GM12878 (cell line): ENCODE measurements around the gene RNF175. TPM values are rescaled to one million over a fixed set of nuclear protein-coding genes. Genes with fewer than 3 reads are reported as not detected.

Source experiments
- ATAC-seq: fragments of 200-7000 bp; cut with Tn5 transposase; 3 replicates; pipeline ENCODE4 v1.9.1; 2020; ENCODE audit warnings: mild to moderate bottlenecking, moderate library complexity
- BruUV-seq: library from RNA; stranded (reverse); fragments of 400-500 nt; replicated peaks from 2 replicates; lab custom pipeline; 2021; lab: Mats Ljungman, UMichigan
- CTCF ChIA-PET: fragments of 300-600 bp; sonication (Branson Sonifier 250); formaldehyde crosslinking; extraction: SDS; loops from one replicate; lab custom pipeline; 2021; ENCODE audit warnings: inconsistent platforms; lab: Yijun Ruan, JAX
- POLR2A ChIA-PET: fragments of 350-600 bp; formaldehyde crosslinking; extraction: SDS; loops from one replicate; lab custom pipeline; 2021; ENCODE audit warnings: inconsistent platforms; lab: Charles Lee
- RAD21 ChIA-PET: fragments of 300-600 bp; sonication (Branson Sonifier 250); formaldehyde crosslinking; loops from one replicate; lab custom pipeline; 2023; ENCODE audit warnings: antibody characterized with exemption; ENCODE audit not compliant: unreplicated experiment; lab: Charles Lee
- SMC1A ChIA-PET: fragments of 300-600 bp; sonication (Branson Sonifier 250); formaldehyde crosslinking; loops from one replicate; lab custom pipeline; 2023; ENCODE audit not compliant: unreplicated experiment, uncharacterized antibody; lab: Charles Lee
- DNase-seq: peaks from one replicate; pipeline ENCODE4 v3.0.0-alpha.2; 2011; ENCODE audit warnings: low read depth, low spot score
- FAIRE-seq: peaks from 3 replicates; lab custom pipeline; 2011; peaks lifted over from hg19 to GRCh38; lab: Jason Lieb, UNC
- H2AFZ ChIP-seq: 2 replicates; pipeline ENCODE4 v1.6.0; 2011; ENCODE audit warnings: low read depth, low read length, control low read depth; ENCODE audit not compliant: control insufficient read depth
- H3K27ac ChIP-seq: 2 replicates; pipeline ENCODE4 v1.5.1; 2011; ENCODE audit warnings: control low read depth; ENCODE audit not compliant: control insufficient read depth, insufficient read depth
- H3K27me3 ChIP-seq, 2 experiments: replicated peaks in 1 of 2; 2 replicates each; pipeline versions ENCODE4 v1.6.0 to v1.6.1; 2011; ENCODE audit warnings: low read length in 1 of 2; ENCODE audit not compliant: control insufficient read depth in 2 of 2, insufficient read depth in 2 of 2
- H3K36me3 ChIP-seq, 2 experiments: 2 replicates each; pipeline ENCODE4 v1.5.1; 2011; ENCODE audit warnings: low read length in 1 of 2; ENCODE audit not compliant: control insufficient read depth in 2 of 2, insufficient read depth in 2 of 2
- H3K4me1 ChIP-seq: 2 replicates; pipeline ENCODE4 v1.6.1; 2011; ENCODE audit warnings: mild to moderate bottlenecking, low read length, moderate library complexity, mixed read lengths; ENCODE audit not compliant: control insufficient read depth, insufficient read depth
- H3K4me2 ChIP-seq: 2 replicates; pipeline ENCODE4 v1.6.0; 2011; ENCODE audit warnings: control low read depth; ENCODE audit not compliant: control insufficient read depth, insufficient read depth
- H3K4me3 ChIP-seq: fragments of 200-600 bp; sonication (generic); 2 replicates; pipeline ENCODE4 v1.5.1; 2016
- H3K79me2 ChIP-seq: 2 replicates; pipeline ENCODE4 v1.6.0; 2011; ENCODE audit warnings: low read length; ENCODE audit not compliant: control insufficient read depth, insufficient read depth
- H3K9ac ChIP-seq: 2 replicates; pipeline ENCODE4 v1.8.0; 2011; ENCODE audit warnings: low read length, control low read depth, mixed read lengths; ENCODE audit not compliant: control insufficient read depth, insufficient read depth
- H3K9me3 ChIP-seq: replicated peaks from 3 replicates; pipeline ENCODE4 v1.5.1; 2011; ENCODE audit warnings: mild to moderate bottlenecking, low read length; ENCODE audit not compliant: control insufficient read depth, insufficient read depth
- H4K20me1 ChIP-seq: 2 replicates; pipeline ENCODE4 v1.6.0; 2011; ENCODE audit not compliant: control insufficient read depth, insufficient read depth
- CHD1 ChIP-seq: IDR thresholded peaks from 2 replicates; pipeline ENCODE4 v1.6.1; 2012; ENCODE audit warnings: low read depth, low read length, improper control_type of control experiment
- ETV6 ChIP-seq, 2 experiments: fragments of 450-650 bp in 1 of 2; IDR thresholded peaks in 1 of 2; conservative IDR thresholded peaks in 1 of 2; 2 replicates each; pipeline ENCODE4 v1.6.1; 2014; ENCODE audit warnings: antibody characterized with exemption in 1 of 2, borderline replicate concordance in 1 of 2, low read depth in 1 of 2, mild to moderate bottlenecking in 1 of 2, moderate library complexity in 1 of 2
- FOXK2 ChIP-seq: fragments of 450-650 bp; IDR thresholded peaks from 2 replicates; pipeline ENCODE4 v1.6.1; 2017; ENCODE audit warnings: mild to moderate bottlenecking, moderate library complexity
- HDAC2 ChIP-seq: fragments of 200-600 bp; sonication (generic); IDR thresholded peaks from 2 replicates; pipeline ENCODE4 v1.6.1; 2017
- MEF2B ChIP-seq: fragments of 450-650 bp; IDR thresholded peaks from 2 replicates; pipeline ENCODE4 v1.6.1; 2018; ENCODE audit warnings: mild to moderate bottlenecking, moderate library complexity; ENCODE audit not compliant: partially characterized antibody, poor library complexity, severe bottlenecking
- NR2F1 ChIP-seq: fragments of 450-650 bp; conservative IDR thresholded peaks from 2 replicates; pipeline ENCODE4 v1.6.1; 2017; ENCODE audit warnings: mild to moderate bottlenecking
- PAX5 ChIP-seq: IDR thresholded peaks from 2 replicates; pipeline ENCODE4 v1.6.1; 2011; ENCODE audit warnings: low read depth, low read length, borderline replicate concordance
- PKNOX1 ChIP-seq: fragments of 450-650 bp; IDR thresholded peaks from 2 replicates; pipeline ENCODE4 v1.6.1; 2016; ENCODE audit warnings: mild to moderate bottlenecking
- RELB ChIP-seq: fragments of 450-650 bp; IDR thresholded peaks from 2 replicates; pipeline ENCODE4 v1.6.1; 2017; ENCODE audit warnings: low read depth, mild to moderate bottlenecking, moderate library complexity
- SREBF2 ChIP-seq: IDR thresholded peaks from 2 replicates; pipeline ENCODE4 v1.6.1; 2012; ENCODE audit warnings: mild to moderate bottlenecking, low read length
- WGBS: methylation state at CpG from one replicate; pipeline ENCODE4 v1.1.6; 2016; ENCODE audit warnings: low lambda C conversion rate; ENCODE audit not compliant: insufficient replicate concordance, insufficient coverage; ENCODE audit errors: missing lambda C conversion rate; 5-methylcytosine and 5-hydroxymethylcytosine counted together
- in situ Hi-C: fragments of 300-500 bp; cut with MboI; formaldehyde crosslinking; loops from 9 replicates; pipeline ENCODE4 v1.14.3; 2018; ENCODE audit warnings: mixed read lengths
- intact Hi-C: fragments of 100-400 bp; cut with micrococcal nuclease; formaldehyde crosslinking; loops from one replicate; pipeline ENCODE4 v1.14.2; 2022; ENCODE audit not compliant: unreplicated experiment
- polyA plus RNA-seq, 11 experiments: library from polyadenylated mRNA; depleted of rRNA in 4 of 11; unstranded in 6 of 11; stranded (reverse) in 5 of 11; fragments of >200 nt; fragmentation: Nextera tagmentation in 4 of 11; fragmentation: Illumina TruSeq in 1 of 11; extraction: Ambion mirVana in 4 of 11; extraction: Trizol in 1 of 11; gene quantifications; 1 replicate in 1 of 11; 2 replicates in 10 of 11; pipeline versions ENCODE4 v1.2.1 to v1.2.3, GENCODE V29; 2011 to 2016; ENCODE audit warnings: inconsistent platforms in 2 of 11, missing spikeins in 2 of 11, low read depth in 1 of 11
- total RNA-seq, 4 experiments: library from RNA; depleted of rRNA in 3 of 4; stranded (reverse); fragments of >200 nt in 3 of 4; fragmentation: Illumina TruSeq in 1 of 4; extraction: Trizol in 1 of 4; gene quantifications; 2 replicates each; pipeline versions ENCODE4 v1.2.1 to v1.2.3, GENCODE V29; 2013 to 2021
- TF ChIP-seq, protein P1 (sequence below): IDR thresholded peaks from 2 replicates; pipeline ENCODE4 v1.6.1; 2012; ENCODE audit warnings: low read depth, low read length, improper control_type of control experiment

Gene RNF175
- total and polyA plus RNA-seq, 10 of the 15 experiments (the other 5 are each of a cell fraction or from before 2014, with no cell fraction given): not detected

DNA sequence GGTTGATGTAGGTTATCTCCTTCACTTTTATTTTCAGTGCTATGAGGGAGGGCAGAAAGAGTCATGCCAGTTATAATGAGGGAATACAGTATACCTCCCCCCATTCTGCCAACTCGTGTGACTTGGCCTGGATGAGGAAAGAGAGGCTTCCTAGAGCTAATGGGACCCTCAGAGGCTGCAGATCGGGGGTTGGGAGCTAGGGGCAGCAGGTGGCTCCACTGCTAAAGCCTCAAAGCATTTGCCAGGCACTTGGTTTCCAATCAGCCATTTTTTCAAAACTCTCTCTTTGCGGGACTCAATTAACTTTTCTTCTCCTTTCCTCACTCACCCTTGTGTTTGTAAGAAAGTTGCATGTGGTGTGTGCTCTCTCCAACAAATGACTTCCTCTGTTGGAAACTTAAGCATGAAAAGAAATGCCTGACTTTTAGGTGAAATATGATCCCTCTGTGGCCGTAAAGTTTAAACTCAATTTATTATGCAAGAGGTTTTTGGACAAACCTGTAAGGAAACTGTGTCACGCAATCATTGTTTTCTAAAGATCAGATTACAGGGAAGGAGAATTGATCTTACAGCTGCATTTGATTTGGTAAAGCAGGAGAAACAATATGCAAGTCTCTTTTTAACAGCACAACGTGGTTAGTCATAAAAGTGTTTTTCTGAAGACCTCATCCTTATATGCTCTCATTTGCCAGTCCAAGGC is 22.0 kb upstream of the RNF175 start:
- RAD21 ChIA-PET: no interaction called here
- TF ChIP-seq RELB (no peak), SREBF2 (no peak), CHD1 (no peak), PAX5 (no peak), FOXK2 (no peak), ETV6 (conservative IDR thresholded peaks at IDR 0.05 in 1 of 2, IDR thresholded peaks at IDR 0.05 in 1 of 2; ENCODE audit: borderline replicate concordance in 1 of 2, low read depth in 1 of 2) (no peak), PKNOX1 (no peak), HDAC2 (no peak), MEF2B (no peak), NR2F1 (no peak)
- TF ChIP-seq, protein P1, sequence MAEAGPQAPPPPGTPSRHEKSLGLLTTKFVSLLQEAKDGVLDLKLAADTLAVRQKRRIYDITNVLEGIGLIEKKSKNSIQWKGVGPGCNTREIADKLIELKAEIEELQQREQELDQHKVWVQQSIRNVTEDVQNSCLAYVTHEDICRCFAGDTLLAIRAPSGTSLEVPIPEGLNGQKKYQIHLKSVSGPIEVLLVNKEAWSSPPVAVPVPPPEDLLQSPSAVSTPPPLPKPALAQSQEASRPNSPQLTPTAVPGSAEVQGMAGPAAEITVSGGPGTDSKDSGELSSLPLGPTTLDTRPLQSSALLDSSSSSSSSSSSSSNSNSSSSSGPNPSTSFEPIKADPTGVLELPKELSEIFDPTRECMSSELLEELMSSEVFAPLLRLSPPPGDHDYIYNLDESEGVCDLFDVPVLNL: no peak
- CTCF ChIA-PET: interaction anchor here (1.3 to 1.7 kb wide), 2 partner anchors 21 to 30 kb away, joined by 3 to 4 read pairs; no protein-coding TSS in a partner anchor
- FAIRE-seq (no peak), ATAC-seq (no peak), DNase-seq (no peak)
- no peak overlapping the region for H3K27ac ChIP-seq
- no peak overlapping the region for H2AFZ ChIP-seq
- in situ Hi-C loops (no loop called here), intact Hi-C loops (loop anchor here (10.0 kb wide), 1 partner anchor 233 kb away; no protein-coding TSS in a partner anchor)
- no peaks in the 10 kb centered on the region for H3K36me3 ChIP-seq
- BruUV-seq: no TSS peak
- H3K4me1 ChIP-seq: 0 out of 2 replicates have a peak, but pooled peaks cover 3% of the 10 kb centered on the region
- no peaks in the 10 kb centered on the region for H4K20me1 ChIP-seq
- POLR2A ChIA-PET: no interaction called here
- H3K4me2 ChIP-seq: no peak overlapping the region
- no peaks in the 10 kb centered on the region for H3K79me2 ChIP-seq
- H3K9ac ChIP-seq: no peak overlapping the region
- WGBS: 13% methylated on average over 6 of the region's 6 CpGs
- SMC1A ChIA-PET: interaction anchor here (1.3 kb wide), 1 partner anchor 15 kb away, joined by 3 read pairs; no protein-coding TSS in a partner anchor
- peaks cover 2 to 13% of the 10 kb centered on the region in 2 experiments; a peak in 3 of 4 replicates for H3K27me3 ChIP-seq
- no peak overlapping the region for H3K4me3 ChIP-seq
- H3K9me3 ChIP-seq: no peaks in the 10 kb centered on the region; the same call in 2 of the 3 replicates
